HUES6 (cell line): ENCODE data around the gene CSTF3.
A peak's percentile ranks its signal among the peaks of the same experiment; 100 is the strongest.
"Not testable (repeated sequence)": the region's sequence is repeated elsewhere in the genome, so short reads cannot be mapped to it uniquely, and the experiment has no call there.

ENCODE experiments used
- H3K27ac ChIP-seq: 2 replicates; pipeline ENCODE4 v1.7.0; 2013; ENCODE audit warnings: low read depth, mild to moderate bottlenecking, low read length, inconsistent platforms
- H3K27me3 ChIP-seq: 2 replicates; pipeline ENCODE4 v1.6.1; 2013; ENCODE audit warnings: low read length; ENCODE audit not compliant: control insufficient read depth, insufficient read depth
- H3K36me3 ChIP-seq: 2 replicates; pipeline ENCODE4 v1.6.1; 2013; ENCODE audit warnings: low read length; ENCODE audit not compliant: control insufficient read depth, insufficient read depth
- H3K4me1 ChIP-seq: 2 replicates; pipeline ENCODE4 v1.6.1; 2013; ENCODE audit warnings: low read length; ENCODE audit not compliant: control insufficient read depth, insufficient read depth
- H3K4me3 ChIP-seq: 2 replicates; pipeline ENCODE4 v1.5.1; 2013; ENCODE audit warnings: low read depth, low read length
- H3K9ac ChIP-seq: one replicate; pipeline ENCODE4 v1.6.1; 2013; ENCODE audit warnings: mild to moderate bottlenecking, low read length
- H3K9me3 ChIP-seq: 2 replicates; pipeline ENCODE4 v1.6.1; 2013; ENCODE audit warnings: low read depth, low read length; ENCODE audit not compliant: control insufficient read depth, insufficient read depth

Gene CSTF3

GRCh38 chr11:33132510-33132909 is 28.8 kb downstream of the CSTF3 start:
- peak overlapping the region; percentile 3; the same call in 1 of the 2 replicates for H3K27ac ChIP-seq
- peaks cover 50% of the 10 kb centered on the region for H3K4me1 ChIP-seq
- H3K9me3 ChIP-seq, result no peaks in the 10 kb centered on the region
- no peaks in the 10 kb centered on the region for H3K27me3 ChIP-seq
- peaks cover 6% of the 10 kb centered on the region; the same call in 1 of the 2 replicates for H3K36me3 ChIP-seq
- H3K4me3 ChIP-seq, result no peak overlapping the region
- H3K9ac ChIP-seq, result no peak overlapping the region

GRCh38 chr11:33128739-33129138 is 32.5 kb downstream of the CSTF3 start:
- no peak overlapping the region for H3K9ac ChIP-seq
- H3K4me1 ChIP-seq, result peaks cover 24% of the 10 kb centered on the region
- H3K4me3 ChIP-seq, result no peak overlapping the region
- H3K36me3 ChIP-seq, result peaks cover 9% of the 10 kb centered on the region; the same call in 1 of the 2 replicates
- no peaks in the 10 kb centered on the region for H3K27me3 ChIP-seq
- H3K9me3 ChIP-seq, result no peaks in the 10 kb centered on the region
- no peak overlapping the region for H3K27ac ChIP-seq

GRCh38 chr11:33125611-33126010 is 35.7 kb downstream of the CSTF3 start:
- no peaks in the 10 kb centered on the region for H3K27me3 ChIP-seq
- H3K9ac ChIP-seq, result no peak overlapping the region
- no peak overlapping the region for H3K27ac ChIP-seq
- peaks cover 9% of the 10 kb centered on the region; the same call in 1 of the 2 replicates for H3K36me3 ChIP-seq
- H3K9me3 ChIP-seq, result no peaks in the 10 kb centered on the region
- H3K4me3 ChIP-seq, result no peak overlapping the region
- peaks cover 30% of the 10 kb centered on the region for H3K4me1 ChIP-seq

- Histone ChIP-seq H3K4me1 (peaks cover 30% of the 10 kb centered on the region), H3K9ac (no peak overlapping the region), H3K36me3 (peaks cover 9% of the 10 kb centered on the region; the same call in 1 of the 2 replicates), H3K4me3 (no peak overlapping the region), H3K27ac (no peak overlapping the region), H3K9me3 (no peaks in the 10 kb centered on the region), H3K27me3 (no peaks in the 10 kb centered on the region)
These were observed 36.3 kb downstream of the CSTF3 start for GRCh38 chr11:33125025-33125424.

GRCh38 chr11:33122696-33123095 is 38.6 kb downstream of the CSTF3 start:
- H3K4me3 ChIP-seq, H3K36me3 ChIP-seq, H3K27me3 ChIP-seq, H3K9ac ChIP-seq, H3K9me3 ChIP-seq: not testable (repeated sequence)
- Histone ChIP-seq H3K4me1 (peaks cover 25% of the 10 kb centered on the region), H3K27ac (peak overlapping the region; percentile 83)

GRCh38 chr11:33116535-33116934 is 44.7 kb downstream of the CSTF3 start:
- Histone ChIP-seq H3K36me3 (no peaks in the 10 kb centered on the region), H3K27ac (no peak overlapping the region), H3K4me3 (no peak overlapping the region), H3K9ac (no peak overlapping the region), H3K27me3 (no peaks in the 10 kb centered on the region), H3K4me1 (peaks cover 6% of the 10 kb centered on the region), H3K9me3 (no peaks in the 10 kb centered on the region)

GRCh38 chr11:33110083-33110482 is 51.2 kb downstream of the CSTF3 start:
- H3K9ac ChIP-seq, result no peak overlapping the region
- H3K27me3 ChIP-seq, result no peaks in the 10 kb centered on the region
- H3K27ac ChIP-seq, result no peak overlapping the region
- H3K4me1 ChIP-seq, result no peaks in the 10 kb centered on the region
- peaks cover 18% of the 10 kb centered on the region for H3K36me3 ChIP-seq
- H3K4me3 ChIP-seq, result no peak overlapping the region
- no peaks in the 10 kb centered on the region for H3K9me3 ChIP-seq

GRCh38 chr11:33109294-33109895 is 51.9 kb downstream of the CSTF3 start:
- Histone ChIP-seq H3K4me1 (no peaks in the 10 kb centered on the region), H3K27ac (no peak overlapping the region), H3K27me3 (no peaks in the 10 kb centered on the region), H3K9me3 (no peaks in the 10 kb centered on the region), H3K9ac (no peak overlapping the region), H3K4me3 (no peak overlapping the region), H3K36me3 (peaks cover 24% of the 10 kb centered on the region)

- Histone ChIP-seq H3K27ac (no peak overlapping the region), H3K36me3 (peaks cover 67% of the 10 kb centered on the region), H3K4me1 (no peaks in the 10 kb centered on the region), H3K9ac (no peak overlapping the region), H3K9me3 (no peaks in the 10 kb centered on the region), H3K4me3 (no peak overlapping the region), H3K27me3 (no peaks in the 10 kb centered on the region)
These were observed 57.4 kb downstream of the CSTF3 start for GRCh38 chr11:33103836-33104235.

GRCh38 chr11:33094157-33094556 is 67.1 kb downstream of the CSTF3 start:
- H3K4me1 ChIP-seq, result no peaks in the 10 kb centered on the region
- no peak overlapping the region for H3K27ac ChIP-seq
- H3K4me3 ChIP-seq, result no peak overlapping the region
- H3K27me3 ChIP-seq, result no peaks in the 10 kb centered on the region
- H3K9ac ChIP-seq, result no peak overlapping the region
- no peaks in the 10 kb centered on the region for H3K9me3 ChIP-seq
- peaks cover 68% of the 10 kb centered on the region for H3K36me3 ChIP-seq

- H3K4me3 ChIP-seq, result no peak overlapping the region
- H3K27ac ChIP-seq, result no peak overlapping the region
- H3K36me3 ChIP-seq, result peaks cover 68% of the 10 kb centered on the region
- H3K9ac ChIP-seq, result no peak overlapping the region
- H3K4me1 ChIP-seq, result no peaks in the 10 kb centered on the region
- H3K9me3 ChIP-seq, result no peaks in the 10 kb centered on the region
- no peaks in the 10 kb centered on the region for H3K27me3 ChIP-seq
These were observed 71.5 kb downstream of the CSTF3 start for GRCh38 chr11:33089776-33090175.
